HepG2 (cell line): ENCODE measurements around the gene VPS25. TPM values are rescaled to one million over a fixed set of nuclear protein-coding genes. Genes with fewer than 3 reads are reported as not detected.

Experiments used
- EZH2 ChIP-seq: conservative IDR thresholded peaks from 2 replicates; pipeline ENCODE4 v1.6.1; 2012; ENCODE audit warnings: mild to moderate bottlenecking, low read depth, low read length, moderate library complexity
- HNRNPUL1 ChIP-seq: fragments of 200-400 bp; formaldehyde crosslinking; IDR thresholded peaks from 2 replicates; pipeline ENCODE4 v1.6.1; 2017; ENCODE audit warnings: low read depth, mild to moderate bottlenecking, low read length, moderate library complexity
- RERE ChIP-seq: IDR thresholded peaks from 2 replicates; pipeline ENCODE4 v1.6.1; 2016; ENCODE audit warnings: low read depth, missing genetic modification reagents, missing compliant biosample characterization
- SNRNP70 ChIP-seq: fragments of 200-400 bp; formaldehyde crosslinking; IDR thresholded peaks from 2 replicates; pipeline ENCODE4 v1.6.1; 2017; ENCODE audit warnings: mild to moderate bottlenecking, low read depth, low read length, moderate library complexity
- SP4 ChIP-seq: sonication (generic); formaldehyde crosslinking; IDR thresholded peaks from 2 replicates; pipeline ENCODE4 v1.8.1; 2023; ENCODE audit warnings: mild to moderate bottlenecking, missing genetic modification reagents
- TCF7L2 ChIP-seq: IDR thresholded peaks from 2 replicates; pipeline ENCODE4 v1.6.1; 2011; ENCODE audit warnings: mild to moderate bottlenecking, low read depth, low read length, moderate library complexity
- THAP11 ChIP-seq: IDR thresholded peaks from 2 replicates; pipeline ENCODE4 v1.6.1; 2016; ENCODE audit warnings: missing biosample characterization, missing genetic modification reagents
- ZBTB44 ChIP-seq: sonication (generic); formaldehyde crosslinking; IDR thresholded peaks from 2 replicates; pipeline ENCODE4 v1.4.0; 2020; ENCODE audit warnings: missing genetic modification reagents
- ZNF503 ChIP-seq: sonication (generic); formaldehyde crosslinking; IDR thresholded peaks from 2 replicates; pipeline ENCODE4 v1.4.0; 2020; ENCODE audit warnings: missing genetic modification reagents
- ZNF558 ChIP-seq: sonication (generic); formaldehyde crosslinking; IDR thresholded peaks from 2 replicates; pipeline ENCODE4 v1.9.0; 2022; ENCODE audit warnings: mild to moderate bottlenecking, missing genetic modification reagents, borderline replicate concordance
- polyA plus RNA-seq, 8 experiments: library from polyadenylated mRNA; depleted of rRNA in 3 of 8; stranded (reverse) in 7 of 8; unstranded in 1 of 8; fragments of >200 nt; fragmentation: Illumina TruSeq in 4 of 8; extraction: Trizol in 4 of 8; gene quantifications; 2 replicates each; pipeline versions ENCODE4 v1.2.1 to v1.2.3, GENCODE V29; 2011 to 2016; ENCODE audit warnings: low read depth in 4 of 8, missing spikeins in 1 of 8, mixed read lengths in 1 of 8; ENCODE audit not compliant: insufficient read depth in 1 of 8
- total RNA-seq, 5 experiments: library from RNA; depleted of rRNA; stranded (reverse); fragments of >200 nt; fragmentation: Illumina TruSeq; extraction: Trizol; gene quantifications; 2 replicates each; pipeline ENCODE4 v1.2.3, GENCODE V29; 2016; ENCODE audit warnings: low read depth in 1 of 5
- TF ChIP-seq, protein P1 (sequence below): sonication (generic); formaldehyde crosslinking; IDR thresholded peaks from 2 replicates; pipeline ENCODE4 v1.9.0; 2021; ENCODE audit warnings: missing genetic modification reagents, borderline replicate concordance
- TF ChIP-seq, protein P2 (sequence below): sonication (generic); formaldehyde crosslinking; IDR thresholded peaks from 2 replicates; pipeline ENCODE4 v1.4.0; 2020; ENCODE audit warnings: missing genetic modification reagents, mild to moderate bottlenecking, borderline replicate concordance
- TF ChIP-seq, protein P3 (sequence below): IDR thresholded peaks from 2 replicates; pipeline ENCODE4 v1.6.1; 2016; ENCODE audit warnings: low read depth

VPS25 gene
- total and polyA plus RNA-seq, 2 of the 13 experiments (the other 11 are each of a cell fraction or from before 2014, with no cell fraction given) = 161 to 249 TPM

DNA sequence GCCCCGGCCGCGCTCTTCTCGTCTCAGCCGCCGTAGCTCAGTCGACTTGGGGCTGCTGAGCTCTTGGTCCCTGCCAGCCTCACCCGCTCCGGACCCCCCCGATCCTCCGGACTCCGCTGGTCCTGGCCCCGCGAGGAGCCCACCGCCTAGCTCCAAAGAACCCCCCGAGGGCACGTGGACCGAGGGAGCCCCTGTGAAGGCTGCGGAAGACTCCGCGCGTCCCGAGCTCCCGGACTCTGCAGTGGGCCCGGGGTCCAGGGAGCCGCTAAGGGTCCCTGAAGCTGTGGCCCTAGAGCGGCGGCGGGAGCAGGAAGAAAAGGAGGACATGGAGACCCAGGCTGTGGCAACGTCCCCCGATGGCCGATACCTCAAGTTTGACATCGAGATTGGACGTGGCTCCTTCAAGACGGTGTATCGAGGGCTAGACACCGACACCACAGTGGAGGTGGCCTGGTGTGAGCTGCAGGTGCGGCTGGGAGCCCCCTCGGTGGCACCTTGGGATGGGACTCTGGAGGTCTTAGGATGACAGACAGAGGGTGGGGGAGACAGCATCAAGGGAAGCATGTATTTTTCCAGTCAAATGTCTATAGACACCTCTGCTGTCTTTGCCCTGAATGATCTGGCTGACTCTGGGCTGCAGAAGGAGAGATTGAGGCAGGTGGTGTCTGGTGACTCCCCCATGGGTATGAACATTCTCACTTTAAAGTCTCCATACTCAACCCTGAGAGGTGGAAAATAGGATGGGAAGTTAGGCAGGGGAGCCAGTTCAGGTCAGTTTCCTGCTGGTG lies 7.8 kb downstream of the VPS25 start (continued):
- TF ChIP-seq, protein P1, sequence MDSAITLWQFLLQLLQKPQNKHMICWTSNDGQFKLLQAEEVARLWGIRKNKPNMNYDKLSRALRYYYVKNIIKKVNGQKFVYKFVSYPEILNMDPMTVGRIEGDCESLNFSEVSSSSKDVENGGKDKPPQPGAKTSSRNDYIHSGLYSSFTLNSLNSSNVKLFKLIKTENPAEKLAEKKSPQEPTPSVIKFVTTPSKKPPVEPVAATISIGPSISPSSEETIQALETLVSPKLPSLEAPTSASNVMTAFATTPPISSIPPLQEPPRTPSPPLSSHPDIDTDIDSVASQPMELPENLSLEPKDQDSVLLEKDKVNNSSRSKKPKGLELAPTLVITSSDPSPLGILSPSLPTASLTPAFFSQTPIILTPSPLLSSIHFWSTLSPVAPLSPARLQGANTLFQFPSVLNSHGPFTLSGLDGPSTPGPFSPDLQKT (CRISPR knock-in tag) = no peak
- TF ChIP-seq, protein P2, sequence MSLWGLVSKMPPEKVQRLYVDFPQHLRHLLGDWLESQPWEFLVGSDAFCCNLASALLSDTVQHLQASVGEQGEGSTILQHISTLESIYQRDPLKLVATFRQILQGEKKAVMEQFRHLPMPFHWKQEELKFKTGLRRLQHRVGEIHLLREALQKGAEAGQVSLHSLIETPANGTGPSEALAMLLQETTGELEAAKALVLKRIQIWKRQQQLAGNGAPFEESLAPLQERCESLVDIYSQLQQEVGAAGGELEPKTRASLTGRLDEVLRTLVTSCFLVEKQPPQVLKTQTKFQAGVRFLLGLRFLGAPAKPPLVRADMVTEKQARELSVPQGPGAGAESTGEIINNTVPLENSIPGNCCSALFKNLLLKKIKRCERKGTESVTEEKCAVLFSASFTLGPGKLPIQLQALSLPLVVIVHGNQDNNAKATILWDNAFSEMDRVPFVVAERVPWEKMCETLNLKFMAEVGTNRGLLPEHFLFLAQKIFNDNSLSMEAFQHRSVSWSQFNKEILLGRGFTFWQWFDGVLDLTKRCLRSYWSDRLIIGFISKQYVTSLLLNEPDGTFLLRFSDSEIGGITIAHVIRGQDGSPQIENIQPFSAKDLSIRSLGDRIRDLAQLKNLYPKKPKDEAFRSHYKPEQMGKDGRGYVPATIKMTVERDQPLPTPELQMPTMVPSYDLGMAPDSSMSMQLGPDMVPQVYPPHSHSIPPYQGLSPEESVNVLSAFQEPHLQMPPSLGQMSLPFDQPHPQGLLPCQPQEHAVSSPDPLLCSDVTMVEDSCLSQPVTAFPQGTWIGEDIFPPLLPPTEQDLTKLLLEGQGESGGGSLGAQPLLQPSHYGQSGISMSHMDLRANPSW = peak; percentile 65; the same call in 1 of the 2 replicates
- TF ChIP-seq RERE (CRISPR knock-in tag) = no peak
- no peak for TF ChIP-seq THAP11 (CRISPR knock-in tag)
- no peak for TF ChIP-seq HNRNPUL1
- TF ChIP-seq ZBTB44 (CRISPR knock-in tag) = no peak
- TF ChIP-seq, protein P3, sequence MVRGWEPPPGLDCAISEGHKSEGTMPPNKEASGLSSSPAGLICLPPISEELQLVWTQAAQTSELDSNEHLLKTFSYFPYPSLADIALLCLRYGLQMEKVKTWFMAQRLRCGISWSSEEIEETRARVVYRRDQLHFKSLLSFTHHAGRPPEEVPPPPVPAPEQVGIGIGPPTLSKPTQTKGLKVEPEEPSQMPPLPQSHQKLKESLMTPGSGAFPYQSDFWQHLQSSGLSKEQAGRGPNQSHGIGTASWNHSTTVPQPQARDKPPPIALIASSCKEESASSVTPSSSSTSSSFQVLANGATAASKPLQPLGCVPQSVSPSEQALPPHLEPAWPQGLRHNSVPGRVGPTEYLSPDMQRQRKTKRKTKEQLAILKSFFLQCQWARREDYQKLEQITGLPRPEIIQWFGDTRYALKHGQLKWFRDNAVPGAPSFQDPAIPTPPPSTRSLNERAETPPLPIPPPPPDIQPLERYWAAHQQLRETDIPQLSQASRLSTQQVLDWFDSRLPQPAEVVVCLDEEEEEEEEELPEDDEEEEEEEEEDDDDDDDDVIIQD (CRISPR knock-in tag) = no peak
- no peak for TF ChIP-seq SNRNP70
- no peak for TF ChIP-seq ZNF503 (CRISPR knock-in tag)
- TF ChIP-seq TCF7L2 = no peak
- no peak for TF ChIP-seq ZNF558 (CRISPR knock-in tag)
- TF ChIP-seq SP4 (CRISPR knock-in tag) = no peak
- TF ChIP-seq EZH2 = no peak
